ENCODE results near the gene CD59. TPM values are rescaled to one million over a fixed set of nuclear protein-coding genes. Genes with fewer than 3 reads are reported as not detected.

CD59 gene
- total and polyA plus RNA-seq, 10 of the 15 experiments (the other 5 are each of a cell fraction or from before 2014, with no cell fraction given): 55.5 to 256 (median 181) TPM

DNA sequence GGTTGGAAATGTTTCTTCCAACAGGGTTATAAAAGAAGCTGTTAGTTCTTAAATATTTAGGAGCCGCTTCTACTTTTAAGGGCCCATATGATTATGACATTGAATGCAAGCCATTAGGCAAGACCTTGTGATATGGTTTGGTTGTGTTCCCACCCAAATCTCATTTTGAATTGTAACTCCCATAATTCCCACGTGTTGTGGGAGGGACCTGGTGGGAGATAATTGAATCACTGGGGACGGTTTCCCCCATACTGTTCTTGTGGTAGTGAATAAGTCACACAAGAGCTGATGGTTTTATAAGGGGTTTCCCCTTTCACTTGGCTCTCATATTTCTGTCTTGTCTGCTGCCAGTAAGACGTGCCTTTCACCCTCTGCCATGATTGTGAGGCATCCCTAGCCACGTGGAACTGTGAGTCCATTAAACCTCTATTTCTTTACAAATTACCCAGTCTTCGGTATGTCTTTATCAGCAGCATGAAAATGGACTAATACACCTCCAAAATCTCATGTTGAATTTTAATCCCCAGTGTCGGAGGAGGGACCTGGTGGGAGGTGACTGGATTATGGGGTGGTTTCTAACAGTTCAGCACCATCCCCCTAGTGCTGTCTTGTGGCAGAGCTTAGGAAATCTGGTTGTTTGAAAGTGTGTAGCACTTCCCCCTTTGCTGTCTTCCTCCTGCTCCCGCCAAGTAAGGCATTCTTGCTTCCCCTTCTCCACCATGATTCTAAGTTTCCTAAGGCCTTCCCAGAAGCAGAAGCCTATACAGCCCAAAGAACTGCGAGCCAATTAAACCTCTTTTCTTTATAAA, 4.3 kb downstream of the CD59 start:
- TSS peak; percentile 92 for BruUV-seq (replicated peaks)
- WGBS (ENCODE audit: insufficient coverage, insufficient replicate concordance, low lambda C conversion rate, missing lambda C conversion rate): 31% methylated on average over 9 of the region's 9 CpGs
- ChIA-PET SMC1A (ENCODE audit: uncharacterized antibody, unreplicated experiment) (interaction anchor here (0.9 to 3.5 kb wide), 4 partner anchors 8 to 16 kb away, joined by 3 to 17 read pairs (median 8); no protein-coding TSS in a partner anchor), POLR2A (no interaction called here), RAD21 (ENCODE audit: unreplicated experiment) (interaction anchor here (0.6 to 3.6 kb wide), 5 partner anchors 9 to 29 kb away, joined by 3 to 22 read pairs (median 4); no protein-coding TSS in a partner anchor), CTCF (interaction anchor here (0.6 to 1.2 kb wide), 4 partner anchors 8 to 1467 kb away, joined by 3 to 10 read pairs (median 5); no protein-coding TSS in a partner anchor)
- ATAC-seq: peak; percentile 33
- Histone ChIP-seq H3K36me3 (ENCODE audit: control insufficient read depth in 2 of 2, insufficient read depth in 2 of 2, low read length in 1 of 2) (peaks cover 0 to 4% of the 10 kb centered on the region in 2 experiments; a peak in 1 of 4 replicates), H3K9me3 (replicated peaks; ENCODE audit: control insufficient read depth, insufficient read depth, low read length) (no peaks in the 10 kb centered on the region), H3K9ac (ENCODE audit: control insufficient read depth, insufficient read depth, low read length) (peak overlapping the region; percentile 26; the same call in 1 of the 2 replicates), H3K4me1 (ENCODE audit: control insufficient read depth, insufficient read depth, low read length) (peaks cover 17% of the 10 kb centered on the region), H3K79me2 (ENCODE audit: control insufficient read depth, insufficient read depth, low read length) (peaks cover 58% of the 10 kb centered on the region), H3K27ac (ENCODE audit: control insufficient read depth, insufficient read depth) (peak overlapping the region; percentile 64), H3K4me2 (ENCODE audit: control insufficient read depth, insufficient read depth) (peak overlapping the region; percentile 83), H2AFZ (ENCODE audit: control insufficient read depth, low read depth, low read length) (peak overlapping the region; percentile 15), H3K4me3 (peak overlapping the region; percentile 49), H3K27me3 (replicated peaks in 1 of 2; ENCODE audit: control insufficient read depth in 2 of 2, insufficient read depth in 2 of 2, low read length in 1 of 2) (no peaks in the 10 kb centered on the region), H4K20me1 (ENCODE audit: control insufficient read depth, insufficient read depth) (no peaks in the 10 kb centered on the region)
- FAIRE-seq: no peak
- in situ Hi-C loops (cut with MboI) (no loop called here), intact Hi-C loops (cut with micrococcal nuclease; ENCODE audit: unreplicated experiment) (no loop called here)
- no peak for DNase-seq (ENCODE audit: low read depth, low spot score)
- TF ChIP-seq RAD21 (IDR thresholded peaks at IDR 0.05; ENCODE audit: insufficient read depth, low read depth, low read length) (no peak), HDGF (IDR thresholded peaks at IDR 0.05) (peak; percentile 24; the same call in 1 of the 2 replicates), IKZF1 (conservative IDR thresholded peaks at IDR 0.05) (peak; percentile 46), ZBED1 (IDR thresholded peaks at IDR 0.05; ENCODE audit: borderline replicate concordance) (0 out of 2 replicates have a peak, but pooled peaks have one; percentile 34), NBN (IDR thresholded peaks at IDR 0.05) (0 out of 2 replicates have a peak, but pooled peaks have one; percentile 34), POU2F2 (IDR thresholded peaks at IDR 0.05; ENCODE audit: borderline replicate concordance, low read depth, low read length) (no peak), POLR2AphosphoS5 (IDR thresholded peaks at IDR 0.05; ENCODE audit: low read length) (0 out of 2 replicates have a peak, but pooled peaks have one; percentile 39), SPI1 (IDR thresholded peaks at IDR 0.05; ENCODE audit: borderline replicate concordance, insufficient read depth, low read depth, low read length) (peak; percentile 73; the same call in 1 of the 2 replicates), CBX5 (IDR thresholded peaks at IDR 0.05; ENCODE audit: low read depth) (0 out of 2 replicates have a peak, but pooled peaks have one; percentile 14)
- TF ChIP-seq, protein P1, sequence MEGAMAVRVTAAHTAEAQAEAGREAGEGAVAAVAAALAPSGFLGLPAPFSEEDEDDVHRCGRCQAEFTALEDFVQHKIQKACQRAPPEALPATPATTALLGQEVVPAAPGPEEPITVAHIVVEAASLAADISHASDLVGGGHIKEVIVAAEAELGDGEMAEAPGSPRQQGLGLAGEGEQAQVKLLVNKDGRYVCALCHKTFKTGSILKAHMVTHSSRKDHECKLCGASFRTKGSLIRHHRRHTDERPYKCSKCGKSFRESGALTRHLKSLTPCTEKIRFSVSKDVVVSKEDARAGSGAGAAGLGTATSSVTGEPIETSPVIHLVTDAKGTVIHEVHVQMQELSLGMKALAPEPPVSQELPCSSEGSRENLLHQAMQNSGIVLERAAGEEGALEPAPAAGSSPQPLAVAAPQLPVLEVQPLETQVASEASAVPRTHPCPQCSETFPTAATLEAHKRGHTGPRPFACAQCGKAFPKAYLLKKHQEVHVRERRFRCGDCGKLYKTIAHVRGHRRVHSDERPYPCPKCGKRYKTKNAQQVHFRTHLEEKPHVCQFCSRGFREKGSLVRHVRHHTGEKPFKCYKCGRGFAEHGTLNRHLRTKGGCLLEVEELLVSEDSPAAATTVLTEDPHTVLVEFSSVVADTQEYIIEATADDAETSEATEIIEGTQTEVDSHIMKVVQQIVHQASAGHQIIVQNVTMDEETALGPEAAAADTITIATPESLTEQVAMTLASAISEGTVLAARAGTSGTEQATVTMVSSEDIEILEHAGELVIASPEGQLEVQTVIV (IDR thresholded peaks at IDR 0.05; ENCODE audit: borderline replicate concordance, partially characterized antibody): no peak
- TF ChIP-seq, protein P2, sequence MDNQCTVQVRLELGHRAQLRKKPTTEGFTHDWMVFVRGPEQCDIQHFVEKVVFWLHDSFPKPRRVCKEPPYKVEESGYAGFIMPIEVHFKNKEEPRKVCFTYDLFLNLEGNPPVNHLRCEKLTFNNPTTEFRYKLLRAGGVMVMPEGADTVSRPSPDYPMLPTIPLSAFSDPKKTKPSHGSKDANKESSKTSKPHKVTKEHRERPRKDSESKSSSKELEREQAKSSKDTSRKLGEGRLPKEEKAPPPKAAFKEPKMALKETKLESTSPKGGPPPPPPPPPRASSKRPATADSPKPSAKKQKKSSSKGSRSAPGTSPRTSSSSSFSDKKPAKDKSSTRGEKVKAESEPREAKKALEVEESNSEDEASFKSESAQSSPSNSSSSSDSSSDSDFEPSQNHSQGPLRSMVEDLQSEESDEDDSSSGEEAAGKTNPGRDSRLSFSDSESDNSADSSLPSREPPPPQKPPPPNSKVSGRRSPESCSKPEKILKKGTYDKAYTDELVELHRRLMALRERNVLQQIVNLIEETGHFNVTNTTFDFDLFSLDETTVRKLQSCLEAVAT (IDR thresholded peaks at IDR 0.05): no peak
- TF ChIP-seq, protein P3, sequence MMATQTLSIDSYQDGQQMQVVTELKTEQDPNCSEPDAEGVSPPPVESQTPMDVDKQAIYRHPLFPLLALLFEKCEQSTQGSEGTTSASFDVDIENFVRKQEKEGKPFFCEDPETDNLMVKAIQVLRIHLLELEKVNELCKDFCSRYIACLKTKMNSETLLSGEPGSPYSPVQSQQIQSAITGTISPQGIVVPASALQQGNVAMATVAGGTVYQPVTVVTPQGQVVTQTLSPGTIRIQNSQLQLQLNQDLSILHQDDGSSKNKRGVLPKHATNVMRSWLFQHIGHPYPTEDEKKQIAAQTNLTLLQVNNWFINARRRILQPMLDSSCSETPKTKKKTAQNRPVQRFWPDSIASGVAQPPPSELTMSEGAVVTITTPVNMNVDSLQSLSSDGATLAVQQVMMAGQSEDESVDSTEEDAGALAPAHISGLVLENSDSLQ (IDR thresholded peaks at IDR 0.05): peak; percentile 29; the same call in 1 of the 2 replicates
- TF ChIP-seq, protein P4, sequence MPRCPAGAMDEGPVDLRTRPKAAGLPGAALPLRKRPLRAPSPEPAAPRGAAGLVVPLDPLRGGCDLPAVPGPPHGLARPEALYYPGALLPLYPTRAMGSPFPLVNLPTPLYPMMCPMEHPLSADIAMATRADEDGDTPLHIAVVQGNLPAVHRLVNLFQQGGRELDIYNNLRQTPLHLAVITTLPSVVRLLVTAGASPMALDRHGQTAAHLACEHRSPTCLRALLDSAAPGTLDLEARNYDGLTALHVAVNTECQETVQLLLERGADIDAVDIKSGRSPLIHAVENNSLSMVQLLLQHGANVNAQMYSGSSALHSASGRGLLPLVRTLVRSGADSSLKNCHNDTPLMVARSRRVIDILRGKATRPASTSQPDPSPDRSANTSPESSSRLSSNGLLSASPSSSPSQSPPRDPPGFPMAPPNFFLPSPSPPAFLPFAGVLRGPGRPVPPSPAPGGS (IDR thresholded peaks at IDR 0.05; ENCODE audit: borderline replicate concordance, insufficient read depth, low read depth, low read length, poor library complexity, severe bottlenecking): no peak
